Colon (tissue), 2 donors: ENCODE results near the gene ASXL1.

Experiments
- FAIRE-seq: peaks from 2 replicates; lab custom pipeline; 2012; peaks lifted over from hg19 to GRCh38; lab: Jason Lieb, UNC
- donor health status: control.
- donor health status: control.

ASXL1 gene

DNA sequence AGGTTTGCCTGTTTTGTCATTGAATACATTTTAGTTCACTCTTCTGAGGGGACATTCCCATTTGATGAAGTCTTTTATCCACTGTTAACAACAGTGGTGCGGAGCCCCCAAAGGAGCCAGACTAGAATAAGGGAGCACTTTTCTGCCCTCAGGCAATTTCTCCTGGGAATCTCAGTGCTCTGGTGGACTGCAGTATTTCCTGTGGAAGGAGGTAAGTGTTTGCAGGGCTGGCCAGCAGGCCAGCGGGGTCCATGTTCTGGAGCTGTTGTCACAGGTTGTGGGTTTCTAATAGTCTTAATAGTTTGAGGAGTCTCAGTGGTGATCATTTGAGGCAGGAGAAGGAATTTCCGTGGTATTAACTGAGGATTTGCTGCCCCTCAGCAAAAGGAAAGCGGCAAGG lies 83.5 kb downstream of the ASXL1 start:
- no peak for FAIRE-seq

DNA sequence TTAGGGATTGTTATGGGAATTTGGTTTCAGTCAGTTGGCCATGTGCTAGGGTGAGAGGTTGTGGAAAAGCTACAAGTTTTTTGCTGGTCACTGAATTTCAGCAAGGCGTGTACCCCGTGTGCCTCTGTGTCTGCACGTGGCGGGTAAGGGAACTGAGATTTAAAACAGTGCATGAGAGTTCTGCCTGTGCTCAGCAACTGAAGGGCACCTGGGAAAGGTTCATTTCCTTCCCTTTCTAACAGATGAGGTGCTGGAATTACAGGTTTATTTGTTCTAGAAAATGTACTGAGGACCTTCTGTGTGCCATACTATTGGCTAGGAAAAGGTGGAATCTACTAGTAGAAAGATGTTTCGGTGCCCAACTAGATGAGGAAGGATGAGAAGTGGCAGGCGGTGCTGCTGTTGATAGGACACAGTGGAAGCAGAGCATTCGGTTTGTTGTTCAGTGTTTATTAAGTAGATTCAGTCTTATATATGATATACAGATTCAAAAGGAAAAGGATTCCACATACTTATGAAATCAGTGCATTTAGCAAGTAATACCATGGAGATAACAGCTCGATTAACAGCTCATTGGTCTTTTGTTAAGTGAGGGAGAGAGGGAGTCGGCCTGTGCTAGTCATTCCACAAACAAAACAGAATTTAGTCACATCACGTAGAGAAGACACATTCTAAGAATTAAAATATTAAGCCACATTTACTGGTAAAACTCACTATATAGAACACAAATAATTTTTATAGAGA lies 84.7 kb downstream of the ASXL1 start:
- FAIRE-seq, result no peak

- no peak for FAIRE-seq
Measured at GRCh38 chr20:32443386-32443974, 85.3 kb downstream of the ASXL1 start.

DNA sequence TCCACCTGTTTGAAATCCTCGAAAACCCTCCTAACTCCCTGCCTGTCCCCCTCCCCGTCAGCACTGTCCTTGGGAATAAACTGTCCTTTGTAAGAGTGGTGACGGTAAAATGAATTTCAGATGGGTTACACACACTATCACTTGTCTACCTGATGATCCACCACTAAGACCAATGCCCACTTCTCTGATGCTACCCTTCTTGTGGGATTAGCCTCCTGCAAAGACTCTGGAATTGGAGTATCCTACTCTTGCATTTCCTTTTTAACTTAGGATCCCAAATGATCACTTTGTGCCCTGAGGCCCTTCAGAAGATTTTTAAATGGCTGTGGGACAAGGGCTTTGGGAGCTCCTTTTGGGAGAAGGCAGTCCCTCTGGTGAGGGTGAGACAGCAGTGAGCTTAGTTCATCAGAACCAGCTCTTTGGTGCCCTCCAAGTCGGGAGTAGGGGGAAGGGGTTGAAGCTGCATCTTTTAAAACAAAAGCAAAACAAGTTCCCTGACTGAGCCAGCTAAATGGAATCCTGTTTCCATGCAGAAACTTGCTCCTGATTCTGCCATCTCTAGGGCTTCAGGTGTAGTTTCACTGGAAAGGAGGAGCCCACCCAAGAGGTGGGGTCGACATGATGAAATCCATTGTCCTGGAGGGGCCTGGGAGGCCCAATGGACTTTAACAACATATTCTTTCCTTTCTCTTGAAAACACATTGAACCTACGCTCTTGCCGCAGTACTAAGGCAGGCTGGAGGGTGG lies 86.5 kb downstream of the ASXL1 start:
- no peak for FAIRE-seq

DNA sequence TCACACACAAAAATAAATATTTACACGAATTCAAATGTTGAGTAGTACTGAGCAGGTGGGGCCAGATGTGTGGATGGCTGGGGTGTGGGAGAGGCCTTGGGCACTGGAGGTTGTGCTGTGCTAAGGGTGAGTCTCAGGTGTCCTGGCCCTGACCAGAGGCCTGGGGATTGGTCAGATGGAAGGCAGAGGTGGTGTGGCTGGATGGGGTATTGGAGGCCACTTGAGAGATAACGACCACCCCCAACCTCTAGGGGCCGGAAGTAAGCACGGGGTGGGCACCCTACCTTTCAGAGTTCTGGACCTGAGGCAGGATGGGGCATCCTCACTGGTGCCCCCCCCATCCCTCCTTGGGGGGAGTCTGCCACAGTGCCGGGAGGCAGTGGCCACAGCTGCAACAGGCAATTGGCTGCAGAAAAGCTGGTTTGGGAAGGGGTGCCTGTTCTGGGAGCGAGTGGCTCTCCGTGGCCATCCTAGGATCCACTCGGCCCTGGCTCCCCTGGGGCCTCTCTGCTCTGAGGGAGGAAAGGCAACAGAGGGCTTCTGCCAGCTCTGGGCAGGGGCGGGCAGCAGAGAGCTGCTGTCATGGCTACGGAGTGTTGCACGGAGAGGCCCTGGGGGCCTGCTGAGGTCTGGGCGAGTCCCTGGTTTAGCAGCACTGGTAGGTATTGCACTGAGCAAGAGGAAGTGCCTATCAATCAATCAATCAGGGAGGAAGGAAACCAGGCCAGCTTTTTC lies 87.6 kb downstream of the ASXL1 start:
- FAIRE-seq, result no peak

- FAIRE-seq, result no peak
Measured at GRCh38 chr20:32446301-32447100, 88.4 kb downstream of the ASXL1 start.

GRCh38 chr20:32447136-32448027 lies 89.3 kb downstream of the ASXL1 start:
- FAIRE-seq, result no peak

- FAIRE-seq, result no peak
Measured at GRCh38 chr20:32448306-32449056, 90.3 kb downstream of the ASXL1 start.

- FAIRE-seq, result no peak
Measured at GRCh38 chr20:32449057-32449889, 91.1 kb downstream of the ASXL1 start.

GRCh38 chr20:32449890-32450401 lies 91.8 kb downstream of the ASXL1 start:
- FAIRE-seq, result no peak

DNA sequence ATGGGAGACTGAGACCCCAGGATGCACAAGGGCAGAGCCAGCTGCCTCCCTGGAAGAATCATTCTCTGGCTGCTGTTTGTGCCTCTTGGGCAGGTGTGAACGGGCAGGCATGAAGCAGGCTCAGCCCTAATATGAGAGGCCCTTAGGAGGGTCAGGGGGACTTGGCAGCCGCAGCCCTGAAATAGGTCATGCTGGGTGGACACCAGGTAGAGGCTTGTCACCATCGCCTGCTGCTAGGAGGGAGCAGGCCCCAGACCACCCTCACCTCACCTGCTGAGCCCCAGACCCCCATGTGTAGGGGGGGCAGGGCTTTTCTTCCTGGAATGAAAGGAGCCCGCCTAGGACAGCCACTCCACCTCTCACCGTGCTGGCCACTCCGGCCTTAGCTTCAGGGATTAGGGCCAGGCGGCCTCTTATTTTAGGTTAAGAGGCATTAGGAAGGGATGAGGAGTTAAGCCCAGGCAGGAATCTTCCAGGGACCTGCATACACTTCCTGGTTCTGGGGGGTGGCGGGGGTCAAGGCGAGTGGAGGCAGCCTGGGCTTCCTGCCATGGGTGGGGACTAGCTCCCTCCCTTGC lies 92.4 kb downstream of the ASXL1 start:
- FAIRE-seq, result no peak

DNA sequence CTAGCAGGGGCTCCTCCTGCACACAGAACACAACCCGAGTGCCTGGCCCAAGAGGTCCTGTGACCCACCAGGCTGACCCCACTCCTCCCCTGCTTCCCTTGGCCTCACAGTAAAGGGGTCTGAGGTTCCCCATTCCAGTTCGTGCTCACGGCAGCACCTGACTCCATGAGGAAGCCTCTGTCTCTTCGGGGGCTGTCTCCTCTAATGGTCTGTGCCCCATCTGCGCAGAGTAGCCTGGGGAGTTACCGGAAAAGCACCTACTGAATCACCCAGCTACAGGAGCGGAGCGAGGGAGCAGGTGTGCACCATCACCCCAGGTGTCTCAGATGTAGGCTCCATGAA lies 93.2 kb downstream of the ASXL1 start:
- FAIRE-seq, result no peak

- FAIRE-seq, result no peak
Measured at GRCh38 chr20:32451682-32452461, 93.7 kb downstream of the ASXL1 start.

DNA sequence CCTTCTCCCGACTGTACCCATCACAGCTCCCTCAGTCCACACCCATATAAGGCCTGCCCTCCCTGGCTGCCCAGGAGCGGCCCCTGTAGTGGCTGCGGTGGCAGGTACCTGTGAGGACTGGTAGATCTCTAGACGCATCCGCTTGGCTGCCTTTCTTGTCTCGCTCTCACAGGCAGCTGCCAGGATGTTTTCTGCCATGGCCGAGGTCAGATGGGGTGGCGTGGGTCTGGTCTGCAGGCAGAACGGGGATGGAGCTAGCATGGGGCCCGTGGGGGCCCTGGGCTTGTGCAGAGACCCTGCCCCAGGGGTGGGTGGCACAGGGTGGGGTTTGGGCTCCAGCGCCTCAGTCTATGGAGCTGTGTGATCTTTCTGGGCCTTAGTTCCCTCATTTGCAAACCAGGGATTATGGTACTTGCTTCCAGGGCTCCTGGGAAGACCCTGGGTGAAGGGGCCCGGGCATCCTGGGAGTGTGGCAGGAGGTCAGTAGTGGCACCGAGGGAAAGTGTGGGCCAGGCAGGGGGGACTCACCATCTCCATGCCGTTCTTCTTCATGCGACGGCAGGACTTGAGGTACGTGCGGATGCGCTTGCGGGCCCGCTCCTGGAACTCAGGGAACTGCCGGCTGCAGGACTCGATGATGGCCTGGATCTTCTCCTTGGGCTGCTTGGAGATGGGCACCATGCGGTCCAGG lies 94.8 kb downstream of the ASXL1 start:
- no peak for FAIRE-seq

GRCh38 chr20:32453467-32454163 lies 95.5 kb downstream of the ASXL1 start:
- FAIRE-seq, result no peak
